Measurements from ENCODE around the gene TCF7L2. TPM values are rescaled to one million over a fixed set of nuclear protein-coding genes. Genes with fewer than 3 reads are reported as not detected.
"Not testable (repeated sequence)": the region's sequence is repeated elsewhere in the genome, so short reads cannot be mapped to it uniquely, and the experiment has no call there.

TCF7L2 gene
- total RNA-seq, 4 donors from 2014 or later: 12.7 to 59.9 (median 16.1) TPM

- TF ChIP-seq CTCF (IDR thresholded peaks at IDR 0.05) (no peak), POLR2A (IDR thresholded peaks at IDR 0.05) (no peak)
- no peak overlapping the region for H3K4me3 ChIP-seq
- no peak for DNase-seq
- intact Hi-C loops (cut with DNase I; ENCODE audit: low total_unique reads): no loop called here
- H3K27ac ChIP-seq: peak overlapping the region; percentile 38 to 48
- H3K4me1 ChIP-seq: peaks cover 19 to 28% of the 10 kb centered on the region in 2 donors
- H3K27me3 ChIP-seq: no peaks in the 10 kb centered on the region
- H3K36me3 ChIP-seq: no peaks in the 10 kb centered on the region
- H3K9me3 ChIP-seq: no peaks in the 10 kb centered on the region
These were observed 153.2 kb downstream of the TCF7L2 start for GRCh38 chr10:113103131-113103840.

- DNase-seq: peak in 1 of 2 donors; percentile 55
- H3K4me3 ChIP-seq: no peak overlapping the region
- H3K36me3 ChIP-seq: no peaks in the 10 kb centered on the region
- H3K4me1 ChIP-seq: peaks cover 19 to 28% of the 10 kb centered on the region in 2 donors
- no peaks in the 10 kb centered on the region for H3K27me3 ChIP-seq
- no peaks in the 10 kb centered on the region for H3K9me3 ChIP-seq
- H3K27ac ChIP-seq: peak overlapping the region; percentile 38 to 48
- intact Hi-C loops (cut with DNase I; ENCODE audit: low total_unique reads): no loop called here
- TF ChIP-seq POLR2A (IDR thresholded peaks at IDR 0.05) (no peak), CTCF (IDR thresholded peaks at IDR 0.05) (no peak)
These were observed 154.0 kb downstream of the TCF7L2 start for GRCh38 chr10:113104047-113104446.

- H3K27ac ChIP-seq: no peak overlapping the region
- H3K4me1 ChIP-seq: peaks cover 14 to 15% of the 10 kb centered on the region in 2 donors
- H3K36me3 ChIP-seq: no peaks in the 10 kb centered on the region
- TF ChIP-seq CTCF (IDR thresholded peaks at IDR 0.05) (peak in 2 of 4 experiments; percentile 17 to 27), POLR2A (IDR thresholded peaks at IDR 0.05) (no peak)
- DNase-seq: no peak
- no peaks in the 10 kb centered on the region for H3K9me3 ChIP-seq
- H3K27me3 ChIP-seq: no peaks in the 10 kb centered on the region
- intact Hi-C loops (cut with DNase I; ENCODE audit: low total_unique reads): no loop called here
- H3K4me3 ChIP-seq: no peak overlapping the region
These were observed 158.3 kb downstream of the TCF7L2 start for GRCh38 chr10:113108194-113108835.

GRCh38 chr10:113108948-113109347 is 158.9 kb downstream of the TCF7L2 start:
- Histone ChIP-seq H3K27ac (no peak overlapping the region), H3K4me1 (peaks cover 8 to 10% of the 10 kb centered on the region in 2 donors), H3K27me3 (no peaks in the 10 kb centered on the region), H3K4me3 (no peak overlapping the region), H3K9me3 (no peaks in the 10 kb centered on the region), H3K36me3 (no peaks in the 10 kb centered on the region)
- TF ChIP-seq CTCF (IDR thresholded peaks at IDR 0.05) (no peak), POLR2A (IDR thresholded peaks at IDR 0.05) (no peak)
- intact Hi-C loops (cut with DNase I; ENCODE audit: low total_unique reads): no loop called here
- no peak for DNase-seq

GRCh38 chr10:113109482-113109881 is 159.4 kb downstream of the TCF7L2 start:
- H3K27ac ChIP-seq; H3K27me3 ChIP-seq; H3K4me3 ChIP-seq; H3K9me3 ChIP-seq; H3K4me1 ChIP-seq; H3K36me3 ChIP-seq; DNase-seq; intact Hi-C loops (cut with DNase I; ENCODE audit: low total_unique reads): not testable (repeated sequence)
